ENCODE results near the gene COMMD2. TPM values are rescaled to one million over a fixed set of nuclear protein-coding genes. Genes with fewer than 3 reads are reported as not detected.

The COMMD2 gene
- polyA plus RNA-seq = 40.8 TPM
- long read RNA-seq, donor 1, transcript COMMD2-203 (5 exons, 3,706 nt) = major isoform, 17 of 19 reads
- long read RNA-seq, donor 1, partial matches to known transcripts = 0 of 19 reads
- long read RNA-seq, donor 1, other reads (novel, unspliced or antisense) = 0 of 19 reads
- long read RNA-seq, donor 2, transcript COMMD2-203 (5 exons, 3,706 nt) = major isoform, 41 of 51 reads
- long read RNA-seq, donor 2, partial matches to known transcripts = 0 of 51 reads
- long read RNA-seq, donor 2, other reads (novel, unspliced or antisense) = 0 of 51 reads
- long read RNA-seq, donor 3 = 0 reads
- long read RNA-seq, donor 4, partial matches to known transcripts = 0 of 2 reads
- long read RNA-seq, donor 4, other reads (novel, unspliced or antisense) = 0 of 2 reads
- long read RNA-seq, donor 5, transcript COMMD2-203 (5 exons, 3,706 nt) = major isoform, 17 of 22 reads
- long read RNA-seq, donor 5, partial matches to known transcripts = 0 of 22 reads
- long read RNA-seq, donor 5, other reads (novel, unspliced or antisense) = 0 of 22 reads
- long read RNA-seq, donor 6, transcript COMMD2-203 (5 exons, 3,706 nt) = major isoform, 17 of 23 reads
- long read RNA-seq, donor 6, partial matches to known transcripts = 0 of 23 reads
- long read RNA-seq, donor 6, other reads (novel, unspliced or antisense) = 0 of 23 reads
- long read RNA-seq, donor 7, transcript COMMD2-203 (5 exons, 3,706 nt) = major isoform, 28 of 37 reads
- long read RNA-seq, donor 7, partial matches to known transcripts = 0 of 37 reads
- long read RNA-seq, donor 7, other reads (novel, unspliced or antisense) = 0 of 37 reads
- long read RNA-seq, donor 8, transcript COMMD2-203 (5 exons, 3,706 nt) = major isoform, 35 of 45 reads
- long read RNA-seq, donor 8, transcript COMMD2-201 (4 exons, 739 nt) = minor isoform, 8 of 45 reads
- long read RNA-seq, donor 8, partial matches to known transcripts = 0 of 45 reads
- long read RNA-seq, donor 8, other reads (novel, unspliced or antisense) = 0 of 45 reads
- long read RNA-seq, donor 9, transcript COMMD2-203 (5 exons, 3,706 nt) = major isoform, 30 of 36 reads
- long read RNA-seq, donor 9, partial matches to known transcripts = 0 of 36 reads
- long read RNA-seq, donor 9, other reads (novel, unspliced or antisense) = 0 of 36 reads
- long read RNA-seq, donor 10, transcript COMMD2-203 (5 exons, 3,706 nt) = major isoform, 38 of 42 reads
- long read RNA-seq, donor 10, partial matches to known transcripts = 0 of 42 reads
- long read RNA-seq, donor 10, other reads (novel, unspliced or antisense) = 0 of 42 reads
- long read RNA-seq, donor 11, transcript COMMD2-203 (5 exons, 3,706 nt) = major isoform, 17 of 18 reads
- long read RNA-seq, donor 11, partial matches to known transcripts = 0 of 18 reads
- long read RNA-seq, donor 11, other reads (novel, unspliced or antisense) = 0 of 18 reads

DNA sequence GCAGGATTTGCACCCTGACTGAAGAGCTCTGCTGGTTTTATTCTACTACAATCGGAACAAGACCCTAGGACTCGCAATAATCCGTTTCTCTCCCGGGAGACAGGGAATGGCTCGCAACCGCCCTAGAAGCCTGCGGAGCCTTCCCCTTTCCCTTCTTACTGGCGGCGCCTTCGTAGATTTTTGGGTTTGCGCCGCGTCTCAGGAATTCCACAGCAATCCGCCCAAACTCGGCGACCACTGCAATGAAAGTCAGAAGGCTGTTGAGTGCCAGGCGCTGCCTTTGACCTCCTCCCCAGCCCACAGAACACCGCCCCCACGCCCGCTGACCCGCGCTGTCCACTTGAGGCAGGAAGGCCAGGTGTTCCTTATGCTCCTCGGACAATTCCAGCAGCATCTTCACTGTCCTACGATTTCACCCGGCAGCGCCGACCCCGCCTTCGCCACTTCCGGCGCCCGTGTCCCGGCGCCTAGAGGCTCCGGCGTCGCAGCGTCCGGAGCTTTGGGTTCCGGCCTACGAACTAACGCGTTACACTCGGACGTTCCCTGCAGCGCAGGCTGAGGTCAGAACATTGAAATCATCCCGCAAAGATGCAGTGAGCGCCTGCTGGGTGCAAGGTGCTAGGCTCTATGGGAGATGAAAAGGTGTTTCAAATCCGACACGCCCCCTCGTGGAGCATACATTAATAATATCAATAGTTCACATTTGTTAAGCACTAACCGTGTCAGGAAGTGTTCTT is at the start of gene COMMD2:
Gene COMMD2, minus strand, starts transcription at position 439 of the 737 bp plus-strand sequence. Its CDS starts 45 bp downstream, at position 394.
- WGBS (ENCODE audit: insufficient coverage, low lambda C conversion rate) = no CpG with 5 or more reads among the region's 52 CpGs
- Histone ChIP-seq H3K9me3 (ENCODE audit: control insufficient read depth, low read depth, low read length) (no peaks in the 10 kb centered on the region), H3K36me3 (ENCODE audit: control insufficient read depth, insufficient read depth, low read length) (peaks cover 18% of the 10 kb centered on the region), H3K27me3 (ENCODE audit: control insufficient read depth, insufficient read depth, low read length) (peaks cover 5% of the 10 kb centered on the region), H3K4me1 (ENCODE audit: control insufficient read depth, insufficient read depth, low read length) (peaks cover 6% of the 10 kb centered on the region), H3K27ac (ENCODE audit: low read length) (peak within 1 kb of the TSS; percentile 53), H3K4me3 (ENCODE audit: low read length) (peak within 1 kb of the TSS; percentile 83)
- peak; percentile 74 to 87 for DNase-seq

- Histone ChIP-seq H3K27me3 (ENCODE audit: control insufficient read depth, insufficient read depth, low read length) (no peaks in the 10 kb centered on the region), H3K4me1 (ENCODE audit: control insufficient read depth, insufficient read depth, low read length) (no peaks in the 10 kb centered on the region), H3K36me3 (ENCODE audit: control insufficient read depth, insufficient read depth, low read length) (no peaks in the 10 kb centered on the region), H3K9me3 (ENCODE audit: control insufficient read depth, low read depth, low read length) (no peaks in the 10 kb centered on the region), H3K4me3 (ENCODE audit: low read length) (no peak overlapping the region), H3K27ac (ENCODE audit: low read length) (no peak overlapping the region)
- DNase-seq = no peak
- whole genome bisulfite sequencing (ENCODE audit: insufficient coverage, low lambda C conversion rate) = 63% methylated on average over 2 of the region's 5 CpGs
These were observed 49.4 kb upstream of the COMMD2 start for GRCh38 chr3:149801639-149802038.

- no peaks in the 10 kb centered on the region for H3K4me1 ChIP-seq (ENCODE audit: control insufficient read depth, insufficient read depth, low read length)
- no peak overlapping the region for H3K27ac ChIP-seq (ENCODE audit: low read length)
- H3K4me3 ChIP-seq (ENCODE audit: low read length) = no peak overlapping the region
- 50% methylated on average over 1 of the region's 1 CpG for WGBS (ENCODE audit: insufficient coverage, low lambda C conversion rate)
- H3K36me3 ChIP-seq (ENCODE audit: control insufficient read depth, insufficient read depth, low read length) = no peaks in the 10 kb centered on the region
- DNase-seq = no peak
- H3K9me3 ChIP-seq (ENCODE audit: control insufficient read depth, low read depth, low read length) = no peaks in the 10 kb centered on the region
- H3K27me3 ChIP-seq (ENCODE audit: control insufficient read depth, insufficient read depth, low read length) = no peaks in the 10 kb centered on the region
These were observed 48.9 kb upstream of the COMMD2 start for GRCh38 chr3:149801195-149801594.

- DNase-seq = no peak
- Histone ChIP-seq H3K9me3 (ENCODE audit: control insufficient read depth, low read depth, low read length) (no peaks in the 10 kb centered on the region), H3K27ac (ENCODE audit: low read length) (no peak overlapping the region), H3K27me3 (ENCODE audit: control insufficient read depth, insufficient read depth, low read length) (no peaks in the 10 kb centered on the region), H3K4me1 (ENCODE audit: control insufficient read depth, insufficient read depth, low read length) (no peaks in the 10 kb centered on the region), H3K36me3 (ENCODE audit: control insufficient read depth, insufficient read depth, low read length) (no peaks in the 10 kb centered on the region), H3K4me3 (ENCODE audit: low read length) (no peak overlapping the region)
- 100% methylated on average over 1 of the region's 8 CpGs for WGBS (ENCODE audit: insufficient coverage, low lambda C conversion rate)
These were observed 48.4 kb upstream of the COMMD2 start for GRCh38 chr3:149800693-149801092.

GRCh38 chr3:149796026-149796425 is 43.7 kb upstream of the COMMD2 start:
- no peak for DNase-seq
- no peak overlapping the region for H3K4me3 ChIP-seq (ENCODE audit: low read length)
- no peaks in the 10 kb centered on the region for H3K36me3 ChIP-seq (ENCODE audit: control insufficient read depth, insufficient read depth, low read length)
- no peak overlapping the region for H3K27ac ChIP-seq (ENCODE audit: low read length)
- no peaks in the 10 kb centered on the region for H3K27me3 ChIP-seq (ENCODE audit: control insufficient read depth, insufficient read depth, low read length)
- H3K9me3 ChIP-seq (ENCODE audit: control insufficient read depth, low read depth, low read length) = no peaks in the 10 kb centered on the region
- no peaks in the 10 kb centered on the region for H3K4me1 ChIP-seq (ENCODE audit: control insufficient read depth, insufficient read depth, low read length)
- no CpG with 5 or more reads among the region's 1 CpG for WGBS (ENCODE audit: insufficient coverage, low lambda C conversion rate)

DNA sequence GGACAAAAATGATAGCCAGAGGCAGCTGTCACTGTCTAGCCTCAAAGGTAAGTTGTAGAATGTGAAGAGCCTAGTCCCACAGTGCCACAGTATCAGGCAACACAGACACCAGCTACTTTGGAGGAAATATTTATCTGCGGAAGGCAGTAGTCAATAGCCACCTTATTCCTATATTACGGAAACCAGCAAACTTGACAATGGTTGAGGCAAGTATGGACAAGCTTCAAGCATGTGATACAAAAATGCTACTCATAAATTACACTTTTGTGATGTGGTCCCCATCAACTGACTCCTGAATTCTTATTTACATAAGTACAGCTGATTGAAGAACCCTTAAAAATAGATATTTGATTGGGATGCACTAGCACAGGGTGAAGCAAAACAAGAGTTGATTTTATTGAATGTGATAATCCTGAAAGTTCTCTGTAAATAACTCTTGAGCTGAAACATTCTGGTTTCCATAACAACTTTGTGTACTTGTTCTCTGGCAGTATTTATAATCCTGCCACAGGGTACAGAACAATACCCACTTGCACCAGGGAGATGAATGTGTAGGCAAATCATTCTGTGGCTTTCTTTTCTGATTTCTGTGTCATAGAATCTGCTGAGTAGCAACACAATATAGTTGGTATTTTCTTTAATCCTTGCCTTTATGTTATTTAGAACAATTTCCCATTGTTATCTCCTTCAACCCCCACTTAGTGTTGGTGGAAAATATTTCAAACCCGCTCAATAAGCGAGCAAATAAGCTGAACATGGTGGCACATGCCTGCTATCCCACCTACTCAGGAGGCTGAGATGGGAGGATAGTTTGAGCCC is 40.4 kb upstream of the COMMD2 start, which contains the start of gene ANKUB1:
Gene ANKUB1, minus strand, starts transcription at position 103 of the 819 bp plus-strand sequence. CDS start 188 bp downstream, outside the sequence.
- DNase-seq = no peak
- no peaks in the 10 kb centered on the region for H3K36me3 ChIP-seq (ENCODE audit: control insufficient read depth, insufficient read depth, low read length)
- H3K27me3 ChIP-seq (ENCODE audit: control insufficient read depth, insufficient read depth, low read length) = peaks cover 3% of the 10 kb centered on the region
- H3K4me1 ChIP-seq (ENCODE audit: control insufficient read depth, insufficient read depth, low read length) = no peaks in the 10 kb centered on the region
- no peak within 1 kb of the TSS for H3K27ac ChIP-seq (ENCODE audit: low read length)
- WGBS (ENCODE audit: insufficient coverage, low lambda C conversion rate) = no CpG with 5 or more reads among the region's 4 CpGs
- H3K9me3 ChIP-seq (ENCODE audit: control insufficient read depth, low read depth, low read length) = no peaks in the 10 kb centered on the region
- no peak within 1 kb of the TSS for H3K4me3 ChIP-seq (ENCODE audit: low read length)

DNA sequence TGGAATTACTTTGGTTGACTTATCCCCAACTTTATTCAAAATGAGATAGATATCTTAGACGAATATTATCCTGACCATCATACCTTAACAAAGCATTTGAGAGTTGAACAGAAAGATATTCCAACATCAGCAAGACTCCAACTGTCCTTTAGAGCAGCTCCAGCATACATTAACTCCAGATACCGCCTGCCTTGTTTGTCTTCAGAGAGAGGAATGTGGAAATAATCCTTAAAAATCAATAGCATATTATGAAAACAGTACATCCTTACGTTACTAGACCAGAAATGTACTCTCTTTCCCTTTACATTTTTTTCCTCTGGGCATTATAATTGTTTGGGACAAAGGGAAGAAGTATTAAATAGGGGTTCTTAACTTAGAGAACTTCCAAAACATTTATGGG is 38.4 kb upstream of the COMMD2 start:
- Histone ChIP-seq H3K4me1 (ENCODE audit: control insufficient read depth, insufficient read depth, low read length) (no peaks in the 10 kb centered on the region), H3K27ac (ENCODE audit: low read length) (no peak overlapping the region), H3K4me3 (ENCODE audit: low read length) (no peak overlapping the region), H3K36me3 (ENCODE audit: control insufficient read depth, insufficient read depth, low read length) (no peaks in the 10 kb centered on the region), H3K27me3 (ENCODE audit: control insufficient read depth, insufficient read depth, low read length) (peaks cover 3% of the 10 kb centered on the region), H3K9me3 (ENCODE audit: control insufficient read depth, low read depth, low read length) (no peaks in the 10 kb centered on the region)
- no peak for DNase-seq
- 60% methylated on average over 1 of the region's 3 CpGs for WGBS (ENCODE audit: insufficient coverage, low lambda C conversion rate)

GRCh38 chr3:149790268-149790667 is 38.0 kb upstream of the COMMD2 start:
- DNase-seq = no peak
- H3K9me3 ChIP-seq (ENCODE audit: control insufficient read depth, low read depth, low read length) = no peaks in the 10 kb centered on the region

More at GRCh38 chr3:149790268-149790667, 38.0 kb upstream of the COMMD2 start:
- Histone ChIP-seq H3K27me3 (ENCODE audit: control insufficient read depth, insufficient read depth, low read length) (peaks cover 3% of the 10 kb centered on the region), H3K4me3 (ENCODE audit: low read length) (no peak overlapping the region), H3K27ac (ENCODE audit: low read length) (no peak overlapping the region), H3K4me1 (ENCODE audit: control insufficient read depth, insufficient read depth, low read length) (no peaks in the 10 kb centered on the region), H3K36me3 (ENCODE audit: control insufficient read depth, insufficient read depth, low read length) (no peaks in the 10 kb centered on the region)
- 100% methylated on average over 1 of the region's 2 CpGs for WGBS (ENCODE audit: insufficient coverage, low lambda C conversion rate)

Data from large intestine (tissue), 12 donors.